ENCODE measurements around the gene CDKN2D.

GRCh38 chr19:10567656-10568055 is 1.1 kb downstream of the CDKN2D start:
- TF ChIP-seq CTCF (IDR thresholded peaks at IDR 0.05; ENCODE audit: poor library complexity) (no peak), EZH2 (IDR thresholded peaks at IDR 0.05; ENCODE audit: borderline replicate concordance) (no peak), EZH2phosphoT487 (IDR thresholded peaks at IDR 0.05; ENCODE audit: low read depth, severe bottlenecking, unreplicated experiment) (no peak)

All from hepatocyte (in vitro differentiated cells).